GM12874 (cell line): Measurements from ENCODE around the gene ADGRD1.

Experiments used
- TF ChIP-seq, protein P1 (sequence below): IDR thresholded peaks from 2 replicates; pipeline ENCODE4 v1.5.1; 2011; ENCODE audit warnings: low read depth, mild to moderate bottlenecking, control low read depth, low read length, moderate library complexity; ENCODE audit not compliant: insufficient read depth

ADGRD1 gene

DNA sequence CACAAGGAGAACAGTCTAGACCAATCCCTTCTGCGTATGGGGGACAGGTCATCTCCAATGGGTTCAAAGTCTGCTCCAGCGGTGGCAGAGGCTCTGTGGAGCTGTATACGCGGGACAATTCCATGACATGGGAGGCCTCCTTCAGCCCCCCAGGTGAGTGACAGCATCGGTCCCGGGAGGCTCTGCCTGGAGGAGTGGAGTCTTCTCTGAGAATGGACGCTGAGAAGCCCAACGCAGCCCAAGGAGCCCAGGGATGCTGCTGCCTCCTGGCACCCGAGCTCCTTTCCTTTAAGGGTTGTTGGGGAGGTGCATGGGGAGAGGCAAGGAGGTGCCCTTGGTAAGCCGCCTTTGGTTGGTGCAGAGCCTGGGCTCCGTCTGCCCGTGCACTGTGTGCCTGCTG, 28.2 kb downstream of the ADGRD1 start:
- TF ChIP-seq, protein P1, sequence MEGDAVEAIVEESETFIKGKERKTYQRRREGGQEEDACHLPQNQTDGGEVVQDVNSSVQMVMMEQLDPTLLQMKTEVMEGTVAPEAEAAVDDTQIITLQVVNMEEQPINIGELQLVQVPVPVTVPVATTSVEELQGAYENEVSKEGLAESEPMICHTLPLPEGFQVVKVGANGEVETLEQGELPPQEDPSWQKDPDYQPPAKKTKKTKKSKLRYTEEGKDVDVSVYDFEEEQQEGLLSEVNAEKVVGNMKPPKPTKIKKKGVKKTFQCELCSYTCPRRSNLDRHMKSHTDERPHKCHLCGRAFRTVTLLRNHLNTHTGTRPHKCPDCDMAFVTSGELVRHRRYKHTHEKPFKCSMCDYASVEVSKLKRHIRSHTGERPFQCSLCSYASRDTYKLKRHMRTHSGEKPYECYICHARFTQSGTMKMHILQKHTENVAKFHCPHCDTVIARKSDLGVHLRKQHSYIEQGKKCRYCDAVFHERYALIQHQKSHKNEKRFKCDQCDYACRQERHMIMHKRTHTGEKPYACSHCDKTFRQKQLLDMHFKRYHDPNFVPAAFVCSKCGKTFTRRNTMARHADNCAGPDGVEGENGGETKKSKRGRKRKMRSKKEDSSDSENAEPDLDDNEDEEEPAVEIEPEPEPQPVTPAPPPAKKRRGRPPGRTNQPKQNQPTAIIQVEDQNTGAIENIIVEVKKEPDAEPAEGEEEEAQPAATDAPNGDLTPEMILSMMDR, result no peak

DNA sequence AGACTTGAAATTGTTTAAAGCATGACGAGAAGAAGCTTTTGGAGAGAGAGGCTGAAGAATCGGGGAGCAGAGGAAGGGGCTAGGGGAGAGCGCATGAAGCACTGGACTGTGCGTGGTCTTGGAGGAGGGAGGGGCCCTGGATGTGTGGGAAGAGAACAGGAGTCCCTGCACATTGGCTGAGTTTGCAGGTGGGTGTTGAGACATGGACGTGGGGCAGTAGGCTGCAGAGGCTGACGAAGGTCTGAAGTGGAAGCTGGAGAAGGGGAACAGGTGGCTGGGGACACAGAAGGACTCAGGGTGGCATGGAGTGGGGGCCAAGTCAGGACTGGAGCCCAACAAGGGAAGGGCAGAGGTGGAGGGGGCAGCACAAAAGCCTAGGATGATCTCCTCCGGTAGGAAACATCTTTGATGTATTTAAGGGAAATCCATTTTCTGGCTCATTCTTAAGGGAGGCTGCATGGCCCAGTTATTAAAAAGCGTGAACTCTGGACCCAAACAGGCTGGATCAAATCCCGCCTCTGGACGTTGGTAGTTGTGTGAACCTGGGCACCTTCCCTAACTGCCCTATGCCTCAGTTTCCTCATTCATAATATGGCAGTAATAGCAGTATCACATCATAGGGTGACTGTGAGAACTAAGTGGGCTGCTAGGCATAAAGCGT, 29.0 kb downstream of the ADGRD1 start:
- TF ChIP-seq, protein P1, result no peak

DNA sequence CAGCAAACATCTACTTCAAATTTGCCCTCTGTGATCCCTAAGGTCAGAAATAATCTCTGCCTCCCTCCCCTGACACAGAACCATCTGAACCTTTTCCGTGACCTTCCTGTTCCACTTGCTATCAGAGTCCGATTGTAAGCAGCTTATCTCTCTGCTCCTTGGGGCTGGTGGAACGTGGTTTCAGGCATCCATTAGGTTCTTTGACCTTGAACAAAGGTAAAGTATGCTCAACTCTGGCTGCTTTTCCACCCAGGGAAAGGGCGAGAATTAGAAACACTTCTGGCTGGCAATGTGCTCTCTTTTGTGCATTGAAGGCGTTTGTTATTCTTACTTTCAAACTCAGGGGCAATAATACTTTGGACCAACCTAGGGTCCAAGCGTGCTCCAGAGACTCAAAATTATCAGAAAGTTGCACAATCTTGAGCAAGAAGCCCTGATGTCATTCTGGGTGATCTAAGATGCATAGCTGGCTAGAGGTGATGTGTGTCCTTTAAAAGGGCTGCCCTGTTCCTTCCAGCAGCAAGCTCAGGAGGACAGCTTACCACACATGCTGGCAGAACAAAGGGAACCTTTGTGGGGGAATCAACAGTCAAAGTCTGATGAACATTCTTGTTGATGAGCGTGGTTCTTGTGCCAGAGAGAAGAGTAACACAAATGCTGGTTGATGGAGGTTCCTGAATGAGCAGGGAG, 29.8 kb downstream of the ADGRD1 start:
- TF ChIP-seq, protein P1, result no peak

DNA sequence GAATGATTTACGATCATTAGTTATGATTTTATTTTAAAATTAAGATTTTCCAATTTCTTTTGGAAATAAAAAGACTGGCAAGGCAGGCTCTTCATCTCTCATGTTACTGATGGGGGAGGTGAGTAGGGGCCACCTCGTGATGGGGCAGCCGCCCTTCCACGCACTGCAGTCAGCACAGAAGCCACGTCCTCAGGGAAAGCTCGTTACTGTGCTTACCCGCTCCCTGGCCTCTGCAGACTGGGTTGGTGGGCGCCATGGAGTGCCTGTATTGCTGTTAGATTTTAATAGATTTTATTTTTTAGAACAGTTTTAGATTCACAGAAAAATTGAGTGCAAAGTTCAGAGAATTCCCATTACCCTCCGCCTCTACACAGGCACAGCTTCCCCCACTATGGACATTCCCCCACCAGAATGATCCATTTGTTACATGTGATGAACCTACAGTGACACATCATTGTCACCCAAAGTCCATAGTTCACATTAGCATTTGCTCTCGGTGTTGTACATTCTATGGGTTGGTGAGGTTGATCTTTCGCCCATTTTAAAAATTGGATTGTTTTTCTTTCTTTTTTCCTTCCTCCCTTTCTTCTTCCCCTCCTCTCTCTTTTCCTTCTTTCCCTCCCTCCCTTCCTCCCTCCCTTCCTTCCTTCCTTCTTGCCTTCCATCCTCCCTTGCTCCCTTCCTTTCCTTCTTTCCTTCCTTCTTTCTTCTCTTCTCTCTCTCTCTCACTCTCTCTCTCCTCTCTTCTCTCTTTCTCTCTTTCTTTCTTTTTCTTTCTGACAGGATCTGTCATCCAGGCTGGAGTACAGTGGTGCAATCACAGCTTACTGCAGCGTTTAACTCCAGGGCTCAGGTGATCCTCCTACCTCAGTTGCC, 30.7 kb downstream of the ADGRD1 start:
- TF ChIP-seq, protein P1, result no peak

DNA sequence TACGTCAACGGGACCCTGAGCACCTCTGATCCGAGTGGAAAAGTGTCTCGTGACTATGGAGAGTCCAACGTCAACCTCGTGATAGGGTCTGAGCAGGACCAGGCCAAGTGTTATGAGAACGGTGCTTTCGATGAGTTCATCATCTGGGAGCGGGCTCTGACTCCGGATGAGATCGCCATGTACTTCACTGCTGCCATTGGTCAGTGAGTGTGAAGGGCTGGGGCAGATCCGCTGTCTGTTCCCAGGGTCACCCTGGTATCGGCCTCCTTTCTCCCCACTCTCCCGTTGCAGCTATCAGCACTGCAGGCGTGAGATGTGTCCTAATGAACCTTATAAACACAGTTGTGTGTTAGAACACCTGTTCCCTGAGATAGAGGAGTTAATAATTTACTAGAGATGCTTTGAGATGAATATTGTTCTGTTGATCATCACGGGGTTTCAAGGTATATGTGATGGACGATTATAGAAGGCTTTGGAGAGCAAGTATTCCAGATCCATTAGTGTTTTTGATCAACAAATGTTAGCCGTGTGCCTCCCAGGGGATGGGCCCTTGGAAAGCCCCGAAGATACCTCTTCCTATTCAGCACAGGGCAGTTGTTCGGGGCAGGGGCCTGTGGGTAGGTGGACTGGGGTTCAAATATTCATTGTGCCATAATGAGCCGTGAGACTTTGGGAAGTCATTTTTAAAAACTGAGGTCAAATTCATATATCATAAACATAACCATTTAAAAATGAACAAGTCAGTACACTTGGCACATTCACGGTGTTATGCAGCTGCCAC, 33.6 kb downstream of the ADGRD1 start:
- TF ChIP-seq, protein P1, result no peak

DNA sequence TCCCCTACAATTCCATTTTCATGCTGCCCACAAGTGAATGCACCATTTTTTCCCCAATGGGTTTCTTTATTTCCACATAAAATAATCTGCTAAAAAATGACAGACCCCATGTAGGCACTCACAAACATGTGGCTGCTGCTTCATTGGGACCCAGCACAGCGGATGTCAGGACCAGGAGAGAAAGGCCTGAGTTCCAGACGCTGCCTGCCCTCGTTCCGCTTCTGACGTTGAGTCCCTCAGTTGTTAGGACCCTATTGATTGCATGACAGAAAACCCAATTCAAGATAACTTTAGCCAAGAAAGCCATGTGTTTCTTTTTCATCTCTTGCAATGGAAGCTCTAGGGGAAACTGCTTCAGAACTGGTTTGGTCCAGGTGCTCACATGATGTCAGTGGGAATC, 34.6 kb downstream of the ADGRD1 start:
- TF ChIP-seq, protein P1, result no peak
